Natural killer cell (primary cell): Measurements from ENCODE around the gene SOD2. TPM values are rescaled to one million over a fixed set of nuclear protein-coding genes. Genes with fewer than 3 reads are reported as not detected.

Source experiments
- ATAC-seq, 3 donors: fragments of 150-1000 bp in 2 of 3; fragments of 200-7000 bp in 1 of 3; cut with Tn5 transposase; 1 replicate in 1 of 3; 2 replicates in 2 of 3; pipeline ENCODE4 v1.10.0; 2021; ENCODE audit warnings: mild to moderate bottlenecking in 2 of 3, moderate library complexity in 2 of 3
- DNase-seq, 2 donors: peaks; one replicate each; pipeline versions ENCODE4 v3.0.0 to v3.0.0-alpha.2; 2013 to 2021; ENCODE audit warnings: mixed read lengths in 1 of 2
- H3K27ac ChIP-seq: one replicate; pipeline ENCODE4 v1.5.1; 2013; ENCODE audit warnings: mild to moderate bottlenecking, low read length
- H3K27me3 ChIP-seq: one replicate; pipeline ENCODE4 v1.6.1; 2013; ENCODE audit warnings: low read length; ENCODE audit not compliant: control insufficient read depth, insufficient read depth
- H3K36me3 ChIP-seq: one replicate; pipeline ENCODE4 v1.6.1; 2013; ENCODE audit warnings: low read length; ENCODE audit not compliant: control insufficient read depth, insufficient read depth
- H3K4me1 ChIP-seq: one replicate; pipeline ENCODE4 v1.6.1; 2013; ENCODE audit warnings: low read length; ENCODE audit not compliant: control insufficient read depth, insufficient read depth
- H3K4me3 ChIP-seq: one replicate; pipeline ENCODE4 v1.5.1; 2013; ENCODE audit warnings: low read length
- H3K9me3 ChIP-seq: one replicate; pipeline ENCODE4 v1.6.1; 2013; ENCODE audit warnings: low read length; ENCODE audit not compliant: control insufficient read depth, insufficient read depth
- H3K27ac Mint-ChIP-seq, 2 donors: one replicate each; pipeline ENCODE4 v1.8.0; 2022; ENCODE audit warnings: mild to moderate bottlenecking in 2 of 2, mixed read lengths in 2 of 2, moderate library complexity in 1 of 2
- H3K27me3 Mint-ChIP-seq, 2 donors: one replicate each; pipeline ENCODE4 v1.8.0; 2022; ENCODE audit warnings: low read depth in 2 of 2, mixed read lengths in 2 of 2
- H3K36me3 Mint-ChIP-seq: one replicate; pipeline ENCODE4 v1.8.0; 2022; ENCODE audit warnings: mixed read lengths
- H3K4me1 Mint-ChIP-seq, 2 donors: one replicate each; pipeline ENCODE4 v1.8.0; 2022; ENCODE audit warnings: mixed read lengths in 2 of 2
- H3K4me3 Mint-ChIP-seq: one replicate; pipeline ENCODE4 v1.8.0; 2022; ENCODE audit warnings: mild to moderate bottlenecking, moderate library complexity, mixed read lengths
- H3K9me3 Mint-ChIP-seq, 2 donors: one replicate each; pipeline ENCODE4 v1.8.0; 2022; ENCODE audit warnings: mixed read lengths in 2 of 2
- WGBS: methylation state at CpG from one replicate; pipeline ENCODE4 v1.1.7; 2013; ENCODE audit warnings: missing lambda C conversion rate; ENCODE audit not compliant: insufficient coverage; 5-methylcytosine and 5-hydroxymethylcytosine counted together
- intact Hi-C: fragments of 100-400 bp; cut with micrococcal nuclease; formaldehyde crosslinking; loops from one replicate; pipeline ENCODE4 v1.14.2; 2022
- total RNA-seq, 4 donors: library from RNA; stranded (reverse); fragments of 120-200 nt in 1 of 4; gene quantifications; one replicate each; pipeline versions ENCODE4 v1.2.3 to v1.2.4, GENCODE V29; 2013 to 2022
- TF ChIP-seq, protein P1 (sequence below): fragments of 200-600 bp; IDR thresholded peaks from one replicate; pipeline ENCODE4 v1.8.0; 2022; ENCODE audit warnings: antibody characterized with exemption

SOD2 gene
- total RNA-seq = 100 to 1,000 TPM in 2 of 3 donors, 10 to 100 TPM in 1; 81.3 to 156 (median 138) TPM
- 139 TPM for total RNA-seq (2013)

DNA sequence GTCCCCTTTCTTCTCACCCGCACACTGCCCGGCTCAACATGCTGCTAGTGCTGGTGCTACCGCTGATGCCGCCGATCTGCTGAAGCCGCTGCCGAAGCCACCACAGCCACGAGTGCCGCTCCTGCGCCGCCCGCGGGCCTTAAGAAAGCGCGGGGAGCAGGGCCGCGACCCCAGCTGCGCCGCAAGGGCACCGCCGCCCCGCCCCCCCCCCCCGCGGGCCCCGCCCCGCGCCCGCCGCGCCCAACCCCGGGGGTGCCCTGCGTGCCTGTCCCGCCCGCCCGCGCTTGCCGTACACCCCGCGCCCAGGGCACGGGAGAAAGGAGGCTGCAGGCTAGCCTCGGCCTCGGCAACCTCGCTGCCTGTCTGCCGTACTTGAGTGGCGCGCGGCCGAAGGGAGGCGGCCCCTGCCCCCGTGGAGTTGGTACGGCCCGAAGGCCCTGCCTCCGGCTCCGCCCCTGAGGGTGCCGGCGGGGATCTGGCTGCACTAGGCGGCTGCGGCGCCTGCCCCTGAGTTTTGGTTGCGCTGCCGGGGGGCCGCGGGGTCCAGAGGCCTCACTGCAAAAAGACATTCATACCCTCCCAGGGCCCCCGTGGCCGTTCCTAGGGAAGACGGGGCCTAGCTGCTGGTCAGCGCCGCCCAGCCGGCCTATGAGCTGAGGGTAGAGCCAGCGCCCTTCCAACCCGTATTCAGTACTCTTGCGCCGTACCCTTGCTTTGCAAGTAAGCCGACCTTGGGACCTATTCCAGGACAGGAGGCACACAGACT, at the start of gene SOD2:
Gene SOD2 (minus strand): TSS at position 114 of the 766 bp plus-strand sequence. CDS start 74 bp downstream, at position 40.
- Mint-ChIP-seq H3K36me3 (no peaks in the 10 kb centered on the region), H3K27me3 (no peaks in the 10 kb centered on the region), H3K27ac (peak within 1 kb of the TSS; percentile 58 to 90), H3K4me3 (peak within 1 kb of the TSS; percentile 90), H3K9me3 (no peaks in the 10 kb centered on the region), H3K4me1 (peaks cover 32 to 36% of the 10 kb centered on the region in 2 donors)
- intact Hi-C loops = loop anchor here (1.0 to 10.0 kb wide), 4 partner anchors 33 to 281 kb away; partner anchors contain the start of genes TCP1 and WTAP
- H3K4me1 ChIP-seq = peaks cover 26% of the 10 kb centered on the region
- DNase-seq = peak; percentile 83 to 90
- H3K9me3 ChIP-seq = no peaks in the 10 kb centered on the region
- ATAC-seq = peak; percentile 83 to 88 (median 84)
- H3K36me3 ChIP-seq = peaks cover 3% of the 10 kb centered on the region
- H3K4me3 ChIP-seq = peak within 1 kb of the TSS; percentile 58
- no peaks in the 10 kb centered on the region for H3K27me3 ChIP-seq
- H3K27ac ChIP-seq = peak within 1 kb of the TSS; percentile 88
- under 1% methylated on average over 74 of the region's 74 CpGs for WGBS
- TF ChIP-seq, protein P1, sequence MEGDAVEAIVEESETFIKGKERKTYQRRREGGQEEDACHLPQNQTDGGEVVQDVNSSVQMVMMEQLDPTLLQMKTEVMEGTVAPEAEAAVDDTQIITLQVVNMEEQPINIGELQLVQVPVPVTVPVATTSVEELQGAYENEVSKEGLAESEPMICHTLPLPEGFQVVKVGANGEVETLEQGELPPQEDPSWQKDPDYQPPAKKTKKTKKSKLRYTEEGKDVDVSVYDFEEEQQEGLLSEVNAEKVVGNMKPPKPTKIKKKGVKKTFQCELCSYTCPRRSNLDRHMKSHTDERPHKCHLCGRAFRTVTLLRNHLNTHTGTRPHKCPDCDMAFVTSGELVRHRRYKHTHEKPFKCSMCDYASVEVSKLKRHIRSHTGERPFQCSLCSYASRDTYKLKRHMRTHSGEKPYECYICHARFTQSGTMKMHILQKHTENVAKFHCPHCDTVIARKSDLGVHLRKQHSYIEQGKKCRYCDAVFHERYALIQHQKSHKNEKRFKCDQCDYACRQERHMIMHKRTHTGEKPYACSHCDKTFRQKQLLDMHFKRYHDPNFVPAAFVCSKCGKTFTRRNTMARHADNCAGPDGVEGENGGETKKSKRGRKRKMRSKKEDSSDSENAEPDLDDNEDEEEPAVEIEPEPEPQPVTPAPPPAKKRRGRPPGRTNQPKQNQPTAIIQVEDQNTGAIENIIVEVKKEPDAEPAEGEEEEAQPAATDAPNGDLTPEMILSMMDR = no peak

DNA sequence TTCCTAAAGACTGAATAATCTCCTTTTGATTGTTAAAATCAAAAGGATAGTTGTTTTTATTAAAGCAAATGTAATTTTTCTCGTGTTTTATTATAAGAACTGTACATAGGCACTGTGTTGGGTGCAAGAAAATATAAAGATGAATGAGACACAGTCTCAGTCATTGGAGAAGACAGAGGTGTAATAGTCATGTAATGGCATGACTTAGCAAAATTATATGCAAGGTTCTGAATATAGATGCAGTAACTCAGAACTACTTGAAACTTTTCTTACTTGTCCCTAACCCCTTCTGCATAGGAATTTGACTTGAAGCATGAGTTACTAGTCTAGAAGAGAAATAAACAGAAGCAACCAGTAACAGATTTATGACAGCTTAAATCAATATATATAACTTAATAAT, 49.1 kb upstream of the SOD2 start:
- H3K4me1 ChIP-seq = no peaks in the 10 kb centered on the region
- Mint-ChIP-seq H3K9me3 (no peaks in the 10 kb centered on the region), H3K27ac (peak overlapping the region in 1 of 2 donors; percentile 71), H3K4me3 (no peak overlapping the region), H3K27me3 (no peaks in the 10 kb centered on the region), H3K4me1 (peaks cover 30 to 31% of the 10 kb centered on the region in 2 donors), H3K36me3 (peaks cover 26% of the 10 kb centered on the region)
- H3K9me3 ChIP-seq = no peaks in the 10 kb centered on the region
- DNase-seq (no peak), ATAC-seq (no peak)
- H3K36me3 ChIP-seq = peaks cover 86% of the 10 kb centered on the region
- no peak overlapping the region for H3K27ac ChIP-seq
- intact Hi-C loops = loop anchor here (5.0 kb wide), 1 partner anchor 45 kb away; the partner anchor contains the start of gene TCP1
- H3K27me3 ChIP-seq = no peaks in the 10 kb centered on the region
- no peak overlapping the region for H3K4me3 ChIP-seq
- WGBS = 86% methylated on average over 1 of the region's 1 CpG
- TF ChIP-seq, protein P1 = no peak

DNA sequence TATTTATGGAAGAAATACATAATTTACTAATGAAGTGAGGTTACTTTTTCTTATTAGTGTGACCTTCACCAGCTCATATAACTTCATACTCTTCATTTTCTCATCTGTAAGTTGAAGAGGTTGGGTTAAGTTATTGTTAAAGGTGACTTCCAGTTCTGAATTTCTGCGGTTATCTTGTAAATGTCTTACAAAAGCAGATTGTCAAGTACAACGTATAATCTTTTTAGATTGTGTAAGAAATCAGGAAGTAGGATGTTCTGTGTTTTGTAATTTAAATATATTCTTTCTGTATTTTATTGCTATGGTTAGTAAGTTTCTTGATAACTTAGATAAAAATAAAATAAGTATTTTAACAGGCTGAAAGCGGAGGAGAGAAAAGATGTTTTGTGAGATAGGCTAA, 46.3 kb upstream of the SOD2 start:
- H3K36me3 ChIP-seq = peaks cover 60% of the 10 kb centered on the region
- H3K4me1 ChIP-seq = peaks cover 4% of the 10 kb centered on the region
- WGBS = 63% methylated on average over 2 of the region's 3 CpGs
- ATAC-seq (no peak), DNase-seq (no peak)
- intact Hi-C loops = no loop called here
- no peaks in the 10 kb centered on the region for H3K27me3 Mint-ChIP-seq
- peaks cover 9% of the 10 kb centered on the region for H3K36me3 Mint-ChIP-seq
- no peaks in the 10 kb centered on the region for H3K9me3 Mint-ChIP-seq
- H3K27ac Mint-ChIP-seq = peak overlapping the region; percentile 15 to 71
- no peak overlapping the region for H3K4me3 Mint-ChIP-seq
- no peaks in the 10 kb centered on the region for H3K27me3 ChIP-seq
- H3K4me3 ChIP-seq = no peak overlapping the region
- H3K9me3 ChIP-seq = no peaks in the 10 kb centered on the region
- H3K4me1 Mint-ChIP-seq = peaks cover 15 to 26% of the 10 kb centered on the region in 2 donors
- TF ChIP-seq, protein P1 = no peak
- H3K27ac ChIP-seq = no peak overlapping the region
